ENCODE measurements around the gene CNDP2.

Gene CNDP2

GRCh38 chr18:74573053-74573452 lies 76.9 kb downstream of the CNDP2 start:
- no peak for DNase-seq

Measured in NCI-H1417 (cell line).